ENCODE results near the gene HPS1.

HPS1 gene

GRCh38 chr10:98414932-98415730 lies 31.6 kb downstream of the HPS1 start, which contains the start of gene PYROXD2:
Gene PYROXD2 (minus strand): TSS chr10:98415182. CDS start chr10:98415135, 47 bp downstream.
- peak; percentile 10 to 20 for DNase-seq (ENCODE audit: low read depth in 1 of 2, low spot score in 1 of 2)

- DNase-seq (ENCODE audit: low read depth in 1 of 2, low spot score in 1 of 2) = no peak
Observed at GRCh38 chr10:98414578-98414931, 32.2 kb downstream of the HPS1 start.

- no peak for DNase-seq (ENCODE audit: low read depth in 1 of 2, low spot score in 1 of 2)
Observed at GRCh38 chr10:98411768-98412167, 35.0 kb downstream of the HPS1 start.

- no peak for DNase-seq (ENCODE audit: low read depth in 1 of 2, low spot score in 1 of 2)
Observed at GRCh38 chr10:98411166-98411565, 35.6 kb downstream of the HPS1 start.

GRCh38 chr10:98410759-98411158 lies 36.0 kb downstream of the HPS1 start:
- no peak for DNase-seq (ENCODE audit: low read depth in 1 of 2, low spot score in 1 of 2)

- DNase-seq (ENCODE audit: low read depth in 1 of 2, low spot score in 1 of 2) = no peak
Observed at GRCh38 chr10:98410135-98410743, 36.5 kb downstream of the HPS1 start.

- DNase-seq (ENCODE audit: low read depth in 1 of 2, low spot score in 1 of 2) = no peak
Observed at GRCh38 chr10:98408799-98409198, 37.9 kb downstream of the HPS1 start.

- DNase-seq (ENCODE audit: low read depth in 1 of 2, low spot score in 1 of 2) = no peak
Observed at GRCh38 chr10:98407744-98408241, 38.9 kb downstream of the HPS1 start.

- no peak for DNase-seq (ENCODE audit: low read depth in 1 of 2, low spot score in 1 of 2)
Observed at GRCh38 chr10:98407017-98407743, 39.6 kb downstream of the HPS1 start.

GRCh38 chr10:98405422-98405821 lies 41.3 kb downstream of the HPS1 start:
- no peak for DNase-seq (ENCODE audit: low read depth in 1 of 2, low spot score in 1 of 2)

GRCh38 chr10:98404571-98405359 lies 42.0 kb downstream of the HPS1 start:
- no peak for DNase-seq (ENCODE audit: low read depth in 1 of 2, low spot score in 1 of 2)

GRCh38 chr10:98403812-98404504 lies 42.8 kb downstream of the HPS1 start:
- DNase-seq (ENCODE audit: low read depth in 1 of 2, low spot score in 1 of 2) = no peak

- no peak for DNase-seq (ENCODE audit: low read depth in 1 of 2, low spot score in 1 of 2)
Observed at GRCh38 chr10:98402931-98403718, 43.6 kb downstream of the HPS1 start.

GRCh38 chr10:98402478-98402877 lies 44.3 kb downstream of the HPS1 start:
- DNase-seq (ENCODE audit: low read depth in 1 of 2, low spot score in 1 of 2) = no peak

- no peak for DNase-seq (ENCODE audit: low read depth in 1 of 2, low spot score in 1 of 2)
Observed at GRCh38 chr10:98400482-98400881, 46.3 kb downstream of the HPS1 start.

- no peak for DNase-seq (ENCODE audit: low read depth in 1 of 2, low spot score in 1 of 2)
Observed at GRCh38 chr10:98399784-98400183, 47.0 kb downstream of the HPS1 start.

GRCh38 chr10:98397089-98397600 lies 49.6 kb downstream of the HPS1 start:
- no peak for DNase-seq (ENCODE audit: low read depth in 1 of 2, low spot score in 1 of 2)

GRCh38 chr10:98396096-98397063 lies 50.4 kb downstream of the HPS1 start:
- DNase-seq (ENCODE audit: low read depth in 1 of 2, low spot score in 1 of 2) = no peak

All from stimulated activated CD4-positive, alpha-beta T cell treated with anti-CD3 and anti-CD28 coated beads, Interleukin-15, amount 100 ng/mL, for 1 hour (primary cell).